Cardiac muscle cell (in vitro differentiated cells and primary cell): Measurements from ENCODE around the gene DOCK1. TPM values are rescaled to one million over a fixed set of nuclear protein-coding genes. Genes with fewer than 3 reads are reported as not detected.

Experiments
- DNase-seq, 2 donors: peaks; one replicate each; pipeline versions ENCODE4 v3.0.0 to v3.0.0-alpha.2; 2010 to 2017; ENCODE audit warnings: low read depth in 1 of 2, low spot score in 1 of 2
- H3K27ac ChIP-seq: fragments of 200-600 bp; sonication (generic); 2 replicates; pipeline ENCODE4 v1.5.1; 2016
- H3K27me3 ChIP-seq: fragments of 200-600 bp; sonication (generic); 2 replicates; pipeline ENCODE4 v1.6.0; 2016; ENCODE audit warnings: control low read depth
- H3K36me3 ChIP-seq: fragments of 200-600 bp; sonication (generic); 2 replicates; pipeline ENCODE4 v1.5.1; 2016; ENCODE audit warnings: control low read depth
- H3K4me1 ChIP-seq: fragments of 200-600 bp; sonication (generic); 2 replicates; pipeline ENCODE4 v1.8.1; 2017; ENCODE audit warnings: low read depth, mild to moderate bottlenecking, mixed run types
- H3K4me3 ChIP-seq: fragments of 200-600 bp; sonication (generic); 2 replicates; pipeline ENCODE4 v1.5.1; 2016; ENCODE audit warnings: mild to moderate bottlenecking
- H3K9me3 ChIP-seq: fragments of 200-600 bp; sonication (generic); 2 replicates; pipeline ENCODE4 v1.5.1; 2017; ENCODE audit warnings: low read depth, mild to moderate bottlenecking, control low read depth
- polyA plus RNA-seq: library from polyadenylated mRNA; unstranded; fragments of >200 nt; fragmentation: Nextera tagmentation; extraction: Ambion mirVana; gene quantifications from 2 replicates; pipeline ENCODE4 v1.2.1, GENCODE V29; 2016
- total RNA-seq: library from RNA; depleted of rRNA; stranded (reverse); fragments of >200 nt; gene quantifications from 2 replicates; pipeline ENCODE4 v1.2.3, GENCODE V29; 2016
- TF ChIP-seq, protein P1 (sequence below): IDR thresholded peaks from 2 replicates; pipeline ENCODE4 v1.5.1; 2012; ENCODE audit warnings: low read depth, mild to moderate bottlenecking, low read length

The DOCK1 gene
- total and polyA plus RNA-seq, 2 experiments from 2014 or later = 15.0 to 30.6 TPM

DNA sequence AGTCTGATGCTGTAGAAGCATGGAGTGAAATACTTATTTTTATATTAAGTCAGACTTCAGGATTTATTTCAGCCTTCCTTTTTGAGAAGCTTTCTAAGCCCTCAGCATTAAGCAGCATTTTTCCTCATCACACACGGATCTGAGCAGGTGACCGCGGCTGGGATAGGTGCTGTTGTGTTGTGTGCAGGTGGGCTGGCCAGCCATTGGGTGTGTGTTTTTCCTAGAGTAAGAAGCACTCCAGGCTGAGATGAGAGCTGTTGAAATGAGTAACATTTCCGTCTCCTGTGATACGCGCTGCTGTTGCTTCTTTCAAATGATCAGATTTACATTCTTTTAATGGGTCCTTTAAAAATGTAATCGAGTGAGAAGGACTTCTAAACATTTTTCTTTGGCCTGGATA is 227.2 kb downstream of the DOCK1 start:
- H3K4me3 ChIP-seq = no peak overlapping the region
- no peaks in the 10 kb centered on the region for H3K4me1 ChIP-seq
- DNase-seq = no peak
- TF ChIP-seq, protein P1, sequence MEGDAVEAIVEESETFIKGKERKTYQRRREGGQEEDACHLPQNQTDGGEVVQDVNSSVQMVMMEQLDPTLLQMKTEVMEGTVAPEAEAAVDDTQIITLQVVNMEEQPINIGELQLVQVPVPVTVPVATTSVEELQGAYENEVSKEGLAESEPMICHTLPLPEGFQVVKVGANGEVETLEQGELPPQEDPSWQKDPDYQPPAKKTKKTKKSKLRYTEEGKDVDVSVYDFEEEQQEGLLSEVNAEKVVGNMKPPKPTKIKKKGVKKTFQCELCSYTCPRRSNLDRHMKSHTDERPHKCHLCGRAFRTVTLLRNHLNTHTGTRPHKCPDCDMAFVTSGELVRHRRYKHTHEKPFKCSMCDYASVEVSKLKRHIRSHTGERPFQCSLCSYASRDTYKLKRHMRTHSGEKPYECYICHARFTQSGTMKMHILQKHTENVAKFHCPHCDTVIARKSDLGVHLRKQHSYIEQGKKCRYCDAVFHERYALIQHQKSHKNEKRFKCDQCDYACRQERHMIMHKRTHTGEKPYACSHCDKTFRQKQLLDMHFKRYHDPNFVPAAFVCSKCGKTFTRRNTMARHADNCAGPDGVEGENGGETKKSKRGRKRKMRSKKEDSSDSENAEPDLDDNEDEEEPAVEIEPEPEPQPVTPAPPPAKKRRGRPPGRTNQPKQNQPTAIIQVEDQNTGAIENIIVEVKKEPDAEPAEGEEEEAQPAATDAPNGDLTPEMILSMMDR = no peak
- H3K9me3 ChIP-seq = no peaks in the 10 kb centered on the region
- H3K36me3 ChIP-seq = peaks cover 8% of the 10 kb centered on the region
- H3K27me3 ChIP-seq = no peaks in the 10 kb centered on the region
- no peak overlapping the region for H3K27ac ChIP-seq

DNA sequence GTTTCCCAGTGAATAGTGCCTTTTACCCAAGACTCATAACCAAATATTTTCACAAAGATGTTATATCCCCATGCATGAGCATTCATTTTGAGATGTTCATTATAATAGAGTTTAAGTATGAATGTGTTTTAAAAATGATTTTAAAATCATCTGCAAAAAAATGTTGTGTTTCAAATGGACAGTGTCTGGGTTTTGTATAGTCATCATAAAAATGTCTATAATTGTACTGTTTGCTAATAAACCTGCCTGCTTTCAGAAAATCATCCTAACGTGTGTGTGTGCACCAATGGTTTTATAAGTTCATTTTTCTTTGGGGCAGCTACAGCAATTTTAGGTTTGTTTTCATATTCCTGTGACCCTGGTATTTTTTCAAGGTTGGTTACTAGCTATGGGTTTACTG is 228.0 kb downstream of the DOCK1 start:
- no peaks in the 10 kb centered on the region for H3K27me3 ChIP-seq
- H3K27ac ChIP-seq = no peak overlapping the region
- H3K4me1 ChIP-seq = no peaks in the 10 kb centered on the region
- no peak overlapping the region for H3K4me3 ChIP-seq
- DNase-seq = no peak
- H3K9me3 ChIP-seq = no peaks in the 10 kb centered on the region
- peaks cover 8% of the 10 kb centered on the region for H3K36me3 ChIP-seq
- TF ChIP-seq, protein P1 = no peak

DNA sequence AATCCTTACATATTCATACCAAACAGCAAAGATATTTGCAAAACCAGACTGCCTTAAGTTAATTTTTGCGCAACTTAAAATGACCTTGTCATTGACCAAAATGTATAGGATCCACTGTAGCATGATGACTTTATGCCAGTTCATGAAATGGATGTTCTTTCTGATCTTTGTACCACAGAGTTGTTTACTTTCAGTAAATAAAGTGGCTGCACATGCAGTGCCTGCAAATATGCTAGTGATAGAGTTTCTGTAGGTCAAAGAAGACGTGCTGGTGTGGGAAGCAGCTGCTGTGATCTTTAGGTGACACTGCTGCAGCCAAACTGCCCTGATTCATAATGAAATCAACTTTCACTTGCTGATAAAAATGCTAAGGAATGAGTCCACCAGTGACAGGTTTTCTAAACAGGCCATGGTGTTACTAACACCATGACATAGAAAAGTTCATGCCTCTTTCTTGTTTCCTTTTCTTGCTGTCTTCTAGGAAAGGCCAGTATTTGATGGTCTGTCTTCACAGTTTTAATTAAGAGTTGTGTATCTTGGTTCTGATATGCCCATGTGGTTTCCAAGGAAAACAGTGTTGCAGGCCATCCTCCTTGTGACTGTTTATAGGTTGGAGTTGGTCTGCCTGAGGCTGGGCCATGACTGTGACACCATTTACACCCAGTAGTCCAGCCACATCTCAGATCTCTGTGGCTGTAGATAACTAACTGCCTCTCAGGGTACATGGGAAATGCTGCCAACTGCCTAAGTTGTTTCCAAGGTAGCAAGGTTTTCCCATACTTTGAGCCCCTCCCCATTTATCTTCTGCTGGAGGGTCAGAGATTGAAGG is 228.7 kb downstream of the DOCK1 start:
- no peaks in the 10 kb centered on the region for H3K4me1 ChIP-seq
- H3K4me3 ChIP-seq = no peak overlapping the region
- peaks cover 10% of the 10 kb centered on the region for H3K36me3 ChIP-seq
- TF ChIP-seq, protein P1 = no peak
- H3K27ac ChIP-seq = no peak overlapping the region
- H3K27me3 ChIP-seq = no peaks in the 10 kb centered on the region
- DNase-seq = no peak
- no peaks in the 10 kb centered on the region for H3K9me3 ChIP-seq

DNA sequence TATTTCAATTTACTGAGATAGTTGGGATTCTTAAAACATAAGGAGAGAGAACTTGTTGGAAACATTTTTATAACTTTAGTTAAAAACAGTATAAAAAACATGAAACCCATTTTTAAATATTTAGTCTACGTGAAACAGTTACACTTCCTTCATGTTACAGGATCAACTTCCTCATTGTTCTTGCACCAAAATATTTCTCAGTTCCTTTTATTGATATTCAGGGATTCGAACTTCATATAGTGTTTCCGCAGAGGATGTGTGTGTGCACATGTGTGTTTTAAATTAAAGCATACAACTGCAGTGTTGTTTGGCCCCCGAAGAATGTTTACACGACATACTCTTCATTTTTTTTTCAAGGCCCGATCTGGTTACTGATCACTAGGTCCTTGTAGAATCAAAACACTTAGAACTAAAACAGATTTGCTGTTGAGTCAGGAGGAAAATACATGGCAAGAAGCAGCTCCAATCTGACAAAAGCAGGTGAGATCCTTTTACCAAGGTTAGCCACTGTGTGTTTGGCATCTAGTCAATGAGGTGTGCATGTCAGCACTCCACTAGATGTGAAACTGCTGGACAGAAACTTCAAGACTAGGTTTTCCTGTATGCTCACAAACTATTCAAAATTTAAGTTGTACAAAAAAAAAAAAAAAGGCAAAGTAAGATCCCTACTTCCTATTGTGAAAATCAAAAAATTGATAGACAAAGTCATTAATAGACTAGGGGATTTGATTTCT is 230.8 kb downstream of the DOCK1 start:
- peaks cover 6% of the 10 kb centered on the region for H3K36me3 ChIP-seq
- H3K4me3 ChIP-seq = no peak overlapping the region
- no peaks in the 10 kb centered on the region for H3K9me3 ChIP-seq
- H3K27ac ChIP-seq = no peak overlapping the region
- no peak for DNase-seq
- TF ChIP-seq, protein P1 = no peak
- H3K27me3 ChIP-seq = no peaks in the 10 kb centered on the region
- no peaks in the 10 kb centered on the region for H3K4me1 ChIP-seq

DNA sequence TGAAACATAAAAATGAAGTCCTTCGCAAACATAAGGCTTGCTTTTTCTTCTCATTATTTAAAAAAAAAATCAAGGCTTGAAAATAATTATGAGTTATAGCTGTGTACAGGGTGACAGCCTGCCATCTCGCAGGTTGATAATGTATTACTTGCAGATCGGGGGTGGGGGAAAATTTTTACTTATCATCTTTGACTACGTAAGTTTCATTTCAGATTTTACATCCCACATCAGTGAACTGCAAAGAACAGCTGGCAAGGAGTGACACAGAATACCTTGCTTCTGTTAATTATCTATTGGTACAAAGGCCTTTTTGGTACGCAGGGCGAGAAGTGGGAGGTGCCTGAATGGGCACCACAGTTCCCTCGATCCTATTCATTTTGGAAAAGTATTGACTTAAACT is 232.2 kb downstream of the DOCK1 start:
- DNase-seq = no peak
- H3K4me3 ChIP-seq = no peak overlapping the region
- TF ChIP-seq, protein P1 = no peak
- no peak overlapping the region for H3K27ac ChIP-seq
- H3K9me3 ChIP-seq = no peaks in the 10 kb centered on the region
- H3K4me1 ChIP-seq = no peaks in the 10 kb centered on the region
- H3K36me3 ChIP-seq = peaks cover 6% of the 10 kb centered on the region
- H3K27me3 ChIP-seq = no peaks in the 10 kb centered on the region
